ENCODE results near the gene CDC42BPB.
A peak's percentile ranks its signal among the peaks of the same experiment; 100 is the strongest.
"Not testable (repeated sequence)": the region's sequence is repeated elsewhere in the genome, so short reads cannot be mapped to it uniquely, and the experiment has no call there.

The CDC42BPB gene

DNA sequence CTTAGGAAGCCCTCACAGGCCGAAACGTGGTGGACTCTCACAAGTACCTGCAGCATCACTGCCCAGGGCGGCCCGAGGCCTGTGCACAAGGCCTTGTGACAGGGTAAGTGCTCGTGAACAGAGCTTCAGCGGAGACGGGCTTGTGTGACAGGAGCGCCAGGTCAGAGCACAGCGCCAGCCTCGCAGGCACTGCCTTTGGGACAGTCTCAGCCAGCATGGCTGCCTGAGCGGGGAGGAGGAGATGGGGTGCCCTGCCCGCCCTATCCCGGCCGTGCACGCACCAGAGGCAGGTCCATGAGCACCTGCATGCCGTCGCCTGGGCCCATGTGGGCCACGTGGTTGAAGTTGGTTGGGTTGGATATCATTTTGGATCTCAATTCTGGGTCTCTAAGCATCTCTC, 118.0 kb downstream of the CDC42BPB start:
- no peak for DNase-seq

DNA sequence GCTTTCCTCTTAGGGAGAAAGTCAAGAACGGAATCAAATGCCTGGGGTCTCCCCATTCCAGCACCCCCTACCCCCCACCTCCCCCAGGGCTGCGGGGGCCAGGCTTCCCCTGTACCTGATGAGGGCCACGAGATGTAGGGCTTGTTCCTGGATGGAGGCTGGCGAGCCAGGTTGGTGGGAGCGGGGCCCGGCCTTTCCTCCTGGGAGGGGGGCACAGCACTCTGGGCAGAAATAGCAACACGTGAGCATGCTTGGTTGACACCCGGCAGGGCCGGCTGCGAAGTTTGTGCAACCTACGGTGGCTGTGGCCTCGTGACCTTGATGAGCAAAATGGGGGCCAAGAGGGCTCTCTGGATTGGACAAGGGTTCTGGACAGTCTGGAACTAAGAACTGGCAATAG, 119.2 kb downstream of the CDC42BPB start:
- no peak for DNase-seq

DNA sequence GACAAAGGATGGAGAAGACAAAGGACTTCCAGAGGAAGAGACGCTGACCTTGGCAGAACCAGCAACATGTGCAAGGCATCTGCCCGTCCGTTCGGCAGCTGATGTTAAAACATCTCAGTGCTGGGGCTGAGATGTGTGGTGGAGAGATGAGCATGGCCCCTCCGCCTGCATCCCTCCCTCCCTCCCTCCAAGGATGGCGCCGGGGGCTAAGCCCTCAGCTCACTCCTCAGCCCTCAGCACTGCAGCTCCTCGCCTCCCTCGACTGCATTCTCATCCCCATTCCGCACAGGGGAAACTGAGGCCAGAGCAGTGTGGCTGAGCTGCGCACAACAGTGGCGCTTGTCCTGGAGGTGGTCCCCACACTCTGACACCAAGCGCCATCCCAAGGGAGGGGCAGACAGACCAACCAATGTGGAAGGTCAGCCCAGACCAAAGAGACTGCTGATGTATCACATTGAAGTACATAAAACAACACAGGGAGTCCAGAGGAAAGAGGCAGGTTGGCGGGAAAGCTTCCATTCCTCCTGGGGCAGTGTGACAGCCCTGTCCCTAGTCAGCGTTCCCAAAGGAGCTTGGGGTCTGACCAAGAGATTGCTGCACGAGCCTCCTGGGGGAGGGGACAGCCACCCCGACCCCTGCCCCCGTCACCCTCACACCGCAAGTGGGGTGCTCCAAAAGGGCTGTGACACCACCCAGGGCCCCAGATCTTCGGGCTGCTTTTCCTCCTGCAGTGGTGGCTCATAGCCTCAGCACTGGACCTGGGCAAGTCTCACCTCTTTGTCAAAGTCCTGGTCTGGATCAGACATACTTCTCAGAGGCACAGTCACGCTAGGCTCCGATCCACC, 119.8 kb downstream of the CDC42BPB start:
- no peak for DNase-seq

DNA sequence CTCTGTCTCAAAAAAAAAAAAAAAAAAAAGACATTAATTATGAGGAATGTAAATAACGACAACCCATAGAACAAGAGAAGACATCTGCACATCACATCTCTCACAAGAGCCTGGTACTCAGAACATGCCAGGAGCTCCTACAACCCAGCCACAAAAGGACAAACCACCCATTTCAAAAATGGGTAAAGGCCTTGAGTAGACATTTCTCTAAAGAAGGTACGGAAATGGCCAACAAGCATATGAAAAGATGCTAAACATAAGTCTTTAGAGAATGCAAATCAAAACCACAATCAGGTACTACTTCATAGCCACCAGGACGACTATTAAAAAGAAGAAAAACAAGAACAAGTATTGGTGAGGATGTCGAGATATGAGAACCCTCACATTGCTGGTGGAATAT, 121.6 kb downstream of the CDC42BPB start:
- DNase-seq = no peak

DNA sequence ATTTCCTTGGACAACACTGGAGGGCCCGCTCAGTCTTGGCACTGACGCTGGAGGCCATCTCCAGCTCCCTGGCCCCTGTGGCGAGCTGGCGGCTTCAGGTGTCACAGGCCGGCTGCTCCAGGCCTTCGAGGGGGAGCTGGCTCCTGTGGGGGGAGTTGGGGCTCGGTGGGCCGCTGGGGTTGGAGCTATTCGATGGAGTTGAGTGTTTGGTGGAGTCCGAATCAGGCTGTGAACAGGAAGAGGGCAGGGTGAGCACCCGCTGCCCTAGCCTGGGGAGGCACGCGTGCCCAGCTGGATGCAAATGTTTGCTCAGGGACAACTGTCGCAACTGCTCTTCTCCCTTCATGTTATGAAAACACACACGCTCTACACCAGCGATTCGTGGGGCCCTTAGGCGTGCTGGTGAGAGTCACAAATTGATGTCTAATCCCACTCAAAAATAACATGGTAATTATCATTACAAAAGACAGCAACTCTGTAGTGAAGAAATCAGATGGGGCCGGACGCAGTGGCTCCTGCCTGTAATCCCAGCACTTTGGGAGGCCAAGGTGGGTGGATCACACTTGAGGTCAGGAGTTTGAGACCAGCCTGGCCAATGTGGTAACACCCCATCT, 123.6 kb downstream of the CDC42BPB start:
- DNase-seq = no peak

DNA sequence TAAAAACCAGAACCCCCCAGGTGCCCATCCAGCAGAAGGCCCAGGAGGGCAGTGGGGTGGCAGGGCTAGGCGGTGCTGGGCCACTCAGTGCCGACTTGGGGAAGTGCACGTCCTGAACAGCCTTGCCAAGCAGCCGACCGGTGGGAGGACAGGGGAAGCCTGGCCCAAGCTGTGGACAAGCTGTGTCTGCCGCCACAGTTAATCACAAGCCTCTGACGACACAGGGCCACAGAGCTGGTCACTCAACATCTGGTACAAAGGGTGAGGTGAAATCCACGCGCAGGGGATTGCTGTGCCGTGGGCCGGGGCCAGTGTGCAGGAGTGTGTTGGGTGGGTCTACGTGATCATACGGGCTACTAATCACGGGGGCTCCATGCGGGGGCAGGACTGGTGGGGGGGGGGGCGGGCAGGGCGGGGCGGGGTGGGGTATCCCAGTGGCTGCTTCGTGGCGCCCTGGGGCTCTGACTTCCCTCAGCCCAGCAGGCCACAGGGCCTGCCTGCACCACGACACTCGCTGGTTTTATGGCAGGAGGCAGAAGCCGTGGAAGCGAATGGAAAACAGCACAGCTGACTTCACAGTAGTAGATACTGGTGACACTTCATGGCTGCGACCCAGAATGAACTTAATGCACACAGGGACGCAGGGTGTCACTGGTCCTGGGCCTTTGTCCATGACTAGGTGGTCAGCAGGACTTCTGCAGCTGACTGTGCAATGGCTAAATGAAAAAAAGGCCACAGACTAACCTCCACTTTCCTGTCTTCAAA, 124.7 kb downstream of the CDC42BPB start:
- no peak for DNase-seq

DNA sequence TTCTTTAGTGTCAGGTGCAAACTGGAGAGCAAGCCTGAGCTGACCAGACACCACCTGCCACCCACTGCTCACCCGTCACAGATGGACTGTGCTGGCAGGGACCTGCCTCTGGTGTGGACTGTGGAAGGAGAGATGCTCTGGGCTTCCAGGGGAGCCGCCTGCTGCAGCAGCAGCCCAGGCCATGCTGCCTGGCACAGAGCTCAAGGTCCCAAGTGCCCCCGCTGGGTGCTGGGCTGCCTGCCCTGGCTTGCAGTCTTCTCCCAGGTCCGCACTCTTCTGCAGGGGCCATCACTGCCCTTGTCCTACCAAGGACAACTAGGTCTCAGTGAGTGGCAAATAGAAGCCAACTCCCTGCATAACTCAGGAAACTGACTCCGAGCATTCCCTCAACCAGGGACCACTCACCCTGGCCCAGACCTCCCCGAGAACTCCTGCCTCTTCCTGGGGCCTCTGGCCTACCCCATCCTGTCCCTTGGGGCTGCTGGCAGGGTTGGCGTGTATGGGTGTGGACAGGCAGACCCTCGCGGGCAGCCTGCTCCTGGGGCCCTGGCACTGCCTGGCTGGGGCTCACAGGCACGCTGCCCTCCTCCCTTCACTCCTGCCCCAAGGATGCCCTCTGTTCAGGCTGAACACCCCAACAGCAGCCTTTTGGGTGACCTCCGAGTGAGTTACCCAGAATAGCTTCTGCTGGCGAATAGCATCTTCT, 125.6 kb downstream of the CDC42BPB start:
- DNase-seq = no peak

DNA sequence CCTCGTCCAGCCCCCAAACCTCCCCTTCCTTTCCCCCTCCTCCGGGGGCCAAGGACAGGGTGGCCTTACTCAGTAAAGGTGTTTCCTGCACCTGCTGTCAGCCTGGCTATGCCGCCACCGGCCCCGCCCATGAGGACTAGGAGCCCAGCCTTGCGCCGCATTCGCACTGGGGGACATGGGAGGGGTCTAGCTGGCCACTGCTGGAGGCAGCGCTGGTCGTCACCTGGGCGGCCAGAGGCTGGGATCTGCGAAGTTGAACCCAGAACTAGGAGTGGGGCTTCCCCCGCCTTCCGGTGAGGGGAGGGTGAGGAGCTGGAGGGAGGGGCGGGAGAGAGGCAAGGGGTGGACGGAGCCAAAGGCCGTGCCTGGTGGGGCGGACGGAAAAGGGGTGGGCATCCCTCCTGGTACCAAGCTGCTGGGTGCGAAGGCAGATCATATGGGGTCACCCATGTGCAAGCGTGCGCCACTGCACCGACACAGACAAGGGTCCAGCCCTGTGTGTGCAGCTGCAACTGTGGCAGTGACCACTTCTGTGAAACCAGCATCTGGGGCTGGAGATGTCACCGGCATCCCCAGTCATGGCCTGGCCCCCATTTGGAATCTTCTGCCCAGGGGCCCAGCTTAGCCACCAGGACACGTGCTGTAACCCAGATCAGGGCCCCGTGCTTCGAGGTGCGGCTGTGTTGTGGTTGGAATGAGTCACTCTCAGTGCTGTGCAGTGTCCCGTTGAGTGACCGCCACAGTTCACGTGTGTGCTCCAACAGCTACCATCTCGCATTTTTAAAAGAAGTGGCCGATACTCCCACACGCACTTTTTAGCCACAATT, 126.4 kb downstream of the CDC42BPB start:
- no peak for DNase-seq

DNA sequence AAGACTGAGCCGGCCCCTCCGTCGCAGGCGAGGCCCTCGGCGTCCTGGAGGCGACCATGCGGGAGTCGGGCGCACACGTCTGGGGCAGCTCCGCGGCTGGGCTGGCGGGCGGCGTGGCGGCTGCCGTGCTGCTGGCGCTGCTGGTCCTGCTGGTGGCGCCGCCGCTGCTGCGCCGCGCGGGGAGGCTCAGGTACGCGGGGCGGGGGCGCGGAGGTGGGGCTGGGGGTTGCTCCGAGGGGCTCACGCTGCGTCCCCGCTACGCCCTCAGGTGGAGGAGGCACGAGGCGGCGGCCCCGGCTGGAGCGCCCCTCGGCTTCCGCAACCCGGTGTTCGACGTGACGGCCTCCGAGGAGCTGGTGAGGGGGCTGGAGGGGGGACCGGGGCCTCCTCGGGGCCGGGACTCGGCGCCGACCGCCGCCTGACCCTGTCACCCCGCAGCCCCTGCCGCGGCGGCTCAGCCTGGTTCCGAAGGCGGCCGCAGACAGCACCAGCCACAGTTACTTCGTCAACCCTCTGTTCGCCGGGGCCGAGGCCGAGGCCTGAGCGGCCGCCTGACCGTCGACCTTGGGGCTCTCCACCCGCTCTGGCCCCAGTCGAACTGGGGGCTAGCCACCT, 127.1 kb downstream of the CDC42BPB start:
- DNase-seq = no peak

DNA sequence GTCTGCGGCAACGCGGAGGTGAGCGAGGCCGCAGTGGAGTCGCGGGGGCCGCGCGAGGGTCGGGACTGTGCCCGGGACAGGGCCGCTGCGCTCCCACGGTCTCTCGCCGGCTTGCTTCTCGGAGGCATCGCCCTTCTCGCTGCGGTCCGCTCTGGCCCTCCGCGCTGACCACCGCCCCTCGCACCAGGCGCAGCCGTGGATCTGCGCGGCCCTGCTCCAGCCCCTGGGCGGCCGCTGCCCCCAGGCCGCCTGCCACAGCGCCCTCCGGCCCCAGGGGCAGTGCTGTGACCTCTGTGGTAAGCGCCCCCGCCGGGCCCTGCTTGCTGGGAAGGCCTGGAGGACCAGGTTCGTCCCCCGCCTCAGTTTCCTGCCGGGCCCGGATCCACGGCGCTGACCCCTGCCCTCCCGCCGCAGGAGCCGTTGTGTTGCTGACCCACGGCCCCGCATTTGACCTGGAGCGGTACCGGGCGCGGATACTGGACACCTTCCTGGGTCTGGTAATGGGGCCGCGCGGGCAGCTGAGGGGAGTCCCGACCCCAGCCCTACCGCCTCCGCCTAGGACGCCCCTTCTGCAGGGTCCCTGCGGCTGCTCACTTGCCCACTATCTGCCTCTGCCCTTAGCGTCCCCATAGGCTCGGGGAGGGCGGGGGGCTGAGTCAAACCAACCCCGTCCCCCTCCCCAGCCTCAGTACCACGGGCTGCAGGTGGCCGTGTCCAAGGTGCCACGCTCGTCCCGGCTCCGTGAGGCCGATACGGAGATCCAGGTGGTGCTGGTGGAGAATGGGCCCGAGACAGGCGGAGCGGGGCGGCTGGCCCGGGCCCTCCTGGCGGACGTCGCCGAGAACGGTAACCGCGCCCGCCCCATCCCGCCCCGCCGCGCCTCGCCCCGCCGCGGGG, 127.9 kb downstream of the CDC42BPB start:
- no peak for DNase-seq

DNA sequence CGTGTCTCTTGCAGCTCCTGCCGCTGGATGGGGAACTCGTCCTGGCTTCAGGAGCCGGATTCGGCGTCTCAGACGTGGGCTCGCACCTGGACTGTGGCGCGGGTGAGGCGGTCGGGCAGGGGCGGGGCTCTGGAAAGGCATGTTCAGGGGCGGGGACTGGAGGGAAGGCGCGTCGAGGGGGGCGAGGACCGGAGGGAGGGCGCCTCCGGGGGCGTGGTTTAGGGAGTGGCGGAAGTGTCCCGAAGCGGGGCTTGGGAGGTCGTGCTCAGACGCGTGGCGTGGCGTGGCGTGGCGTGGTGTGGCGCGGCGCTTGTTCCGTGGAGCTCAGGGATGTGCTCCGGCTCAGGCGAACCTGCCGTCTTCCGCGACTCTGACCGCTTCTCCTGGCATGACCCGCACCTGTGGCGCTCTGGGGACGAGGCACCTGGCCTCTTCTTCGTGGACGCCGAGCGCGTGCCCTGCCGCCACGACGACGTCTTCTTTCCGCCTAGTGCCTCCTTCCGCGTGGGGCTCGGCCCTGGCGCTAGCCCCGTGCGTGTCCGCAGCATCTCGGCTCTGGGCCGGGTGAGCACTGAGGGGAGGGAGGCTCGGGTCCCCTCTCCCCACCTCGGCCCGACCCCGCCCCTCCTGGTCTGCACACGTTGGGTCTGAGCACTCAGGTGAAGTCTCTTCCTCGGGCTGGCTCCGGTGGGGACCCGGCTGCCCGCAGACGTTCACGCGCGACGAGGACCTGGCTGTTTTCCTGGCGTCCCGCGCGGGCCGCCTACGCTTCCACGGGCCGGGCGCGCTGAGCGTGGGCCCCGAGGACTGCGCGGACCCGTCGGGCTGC, 128.7 kb downstream of the CDC42BPB start:
- peak; percentile 72 for DNase-seq

DNA sequence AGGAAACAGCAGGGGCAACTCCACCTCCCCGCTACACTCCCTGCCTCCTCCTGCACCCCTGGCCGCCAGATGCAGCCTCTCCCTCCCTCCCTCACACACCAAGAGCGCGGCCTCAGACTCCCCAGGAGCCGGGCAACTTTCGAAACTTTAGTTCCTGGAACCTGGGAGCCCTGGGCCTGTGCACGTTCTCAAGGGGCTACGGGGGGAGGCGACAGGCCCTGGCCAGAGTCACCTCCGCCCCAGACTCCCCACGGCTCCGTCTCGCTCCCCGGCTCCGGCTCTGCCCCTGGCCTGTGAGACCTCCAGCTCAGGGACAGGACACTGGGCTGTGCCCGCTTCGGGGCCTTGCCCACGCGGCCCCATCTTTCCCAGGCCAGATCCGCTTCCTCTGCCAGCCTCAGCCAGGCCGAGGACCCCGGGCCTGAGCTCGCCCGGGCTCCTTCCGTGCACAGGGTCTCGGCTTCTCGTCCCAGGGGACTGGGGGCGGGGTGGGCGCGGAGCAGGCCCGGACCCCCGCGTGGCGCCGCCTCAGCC, 129.4 kb downstream of the CDC42BPB start:
- no peak for DNase-seq

DNA sequence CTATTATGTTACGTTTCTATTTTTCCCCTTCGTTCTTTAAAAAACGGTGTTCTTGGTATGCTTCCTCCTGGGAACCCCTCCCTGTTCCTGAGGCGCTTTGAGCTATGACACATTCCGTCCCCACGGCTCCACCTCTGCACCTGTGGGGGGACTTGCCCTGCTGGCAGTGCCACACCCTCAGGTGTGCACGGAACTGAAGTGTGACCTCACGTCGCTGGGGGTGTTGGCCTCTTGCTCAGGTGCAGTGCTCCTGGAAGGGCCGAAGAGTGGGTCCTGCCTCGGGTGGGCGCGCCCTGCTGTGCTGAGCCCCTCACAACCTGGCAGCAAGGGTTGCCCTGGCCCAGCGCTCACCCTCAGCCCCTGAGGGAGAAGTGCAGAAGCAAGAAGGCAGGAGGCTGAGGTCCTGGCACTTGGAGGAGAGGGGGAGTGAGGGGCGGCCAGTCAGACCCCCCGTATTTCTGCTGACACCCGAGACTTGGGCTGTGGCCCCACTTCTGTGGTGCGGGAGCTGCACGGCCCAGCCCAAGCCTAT, 129.9 kb downstream of the CDC42BPB start:
- no peak for DNase-seq

DNA sequence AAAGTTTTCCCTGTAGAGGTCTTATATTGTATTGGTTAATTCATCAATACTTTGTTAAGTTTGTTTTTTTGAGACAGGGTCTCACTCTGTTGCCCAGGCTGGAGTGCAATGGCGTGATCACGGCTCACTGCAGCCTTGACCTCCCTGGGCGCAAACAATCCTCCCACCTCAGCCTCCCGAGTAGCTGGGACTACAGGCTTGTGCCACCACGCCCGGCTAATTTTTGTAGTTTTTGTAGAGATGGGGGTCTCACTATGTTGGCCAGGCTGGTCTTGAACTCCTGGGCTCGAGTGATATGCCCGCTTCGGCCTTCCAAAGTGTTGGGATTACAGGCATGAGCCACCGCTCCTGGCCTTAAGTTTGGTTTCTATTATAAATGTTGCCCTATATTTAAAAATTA, 130.5 kb downstream of the CDC42BPB start:
- DNase-seq = not testable (repeated sequence)

DNA sequence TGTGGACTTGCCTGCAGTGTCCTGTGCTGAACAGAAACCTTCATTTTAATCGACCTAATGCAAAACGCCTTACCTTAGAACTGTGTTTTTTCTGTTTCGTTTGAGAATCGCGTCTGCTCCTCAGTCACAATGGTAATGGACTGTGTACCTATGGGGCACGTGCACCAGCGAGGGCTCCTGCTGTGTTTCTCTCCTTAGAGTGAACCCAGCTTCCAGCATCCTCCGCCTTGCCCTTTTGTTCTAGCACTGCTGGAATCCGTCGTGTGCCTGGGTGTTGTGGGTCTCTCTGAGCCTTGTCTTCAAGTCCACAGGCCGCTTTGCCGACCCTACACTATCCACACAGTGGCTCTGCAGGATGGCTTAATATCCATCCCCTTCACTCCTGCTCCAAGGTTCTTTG, 131.2 kb downstream of the CDC42BPB start:
- no peak for DNase-seq

DNA sequence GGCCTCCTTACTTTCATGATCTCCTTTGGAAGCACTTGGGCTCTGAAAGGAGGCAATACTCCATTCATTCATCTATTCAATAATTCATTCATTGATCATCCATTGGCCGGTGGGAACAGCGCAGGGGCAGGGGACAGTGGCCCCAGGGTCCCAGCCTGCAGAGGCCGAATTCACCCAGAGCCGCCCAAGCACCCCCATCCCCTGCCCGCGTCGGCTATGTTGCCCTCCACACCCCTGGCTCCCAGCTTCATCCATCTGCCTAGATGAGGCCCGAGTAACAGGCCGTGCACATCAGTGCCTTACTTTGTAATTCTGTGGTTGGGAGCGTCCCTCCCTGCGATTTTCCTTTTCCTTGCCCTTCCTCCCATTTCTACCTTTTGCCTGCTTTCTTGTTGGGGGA, 131.7 kb downstream of the CDC42BPB start:
- no peak for DNase-seq

DNA sequence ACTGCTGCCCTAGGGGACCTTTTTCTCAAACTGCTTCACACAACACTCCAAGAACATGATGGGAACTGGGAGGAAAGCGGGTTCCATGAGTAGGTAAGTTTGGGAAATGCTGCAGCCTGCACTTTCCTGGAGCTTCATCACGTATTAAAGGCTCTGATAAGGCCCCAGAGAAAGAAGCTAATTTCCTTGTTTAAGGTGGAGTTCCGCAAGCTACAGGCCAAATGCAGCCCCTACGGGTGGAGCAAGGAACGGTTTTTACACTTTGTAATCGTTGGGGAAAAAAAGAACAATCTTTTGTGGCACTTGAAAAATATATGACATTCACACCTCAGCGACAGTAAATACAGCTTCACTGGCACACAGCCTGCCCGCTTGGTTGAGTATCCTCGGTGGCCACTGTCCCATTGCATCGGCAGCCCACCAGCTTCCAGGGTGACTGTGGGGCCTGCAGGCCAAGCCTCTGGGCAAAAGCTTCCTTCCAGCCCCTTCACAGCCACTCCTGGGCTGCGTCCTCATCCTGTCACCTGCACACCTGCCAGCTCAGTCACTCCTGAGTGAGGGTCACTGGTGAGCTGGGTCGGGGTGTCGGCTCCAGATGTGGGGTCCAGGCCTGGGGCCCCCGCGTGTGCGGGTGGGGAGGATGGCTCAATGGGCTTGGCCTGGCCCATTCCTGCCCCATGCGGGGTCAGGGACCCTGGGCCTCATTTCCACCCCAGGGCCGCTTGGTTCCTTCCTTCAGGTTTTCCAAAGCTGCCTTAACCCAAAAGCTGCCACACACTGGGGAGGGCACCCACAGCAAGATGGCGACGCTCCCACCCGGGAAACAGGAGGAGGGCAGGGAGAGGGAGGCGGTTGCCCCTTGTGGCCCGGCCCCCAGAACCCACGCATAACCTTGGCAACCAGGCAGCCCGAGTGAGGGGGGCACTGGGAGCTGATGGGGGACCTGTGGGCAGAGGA, 132.4 kb downstream of the CDC42BPB start:
- no peak for DNase-seq

DNA sequence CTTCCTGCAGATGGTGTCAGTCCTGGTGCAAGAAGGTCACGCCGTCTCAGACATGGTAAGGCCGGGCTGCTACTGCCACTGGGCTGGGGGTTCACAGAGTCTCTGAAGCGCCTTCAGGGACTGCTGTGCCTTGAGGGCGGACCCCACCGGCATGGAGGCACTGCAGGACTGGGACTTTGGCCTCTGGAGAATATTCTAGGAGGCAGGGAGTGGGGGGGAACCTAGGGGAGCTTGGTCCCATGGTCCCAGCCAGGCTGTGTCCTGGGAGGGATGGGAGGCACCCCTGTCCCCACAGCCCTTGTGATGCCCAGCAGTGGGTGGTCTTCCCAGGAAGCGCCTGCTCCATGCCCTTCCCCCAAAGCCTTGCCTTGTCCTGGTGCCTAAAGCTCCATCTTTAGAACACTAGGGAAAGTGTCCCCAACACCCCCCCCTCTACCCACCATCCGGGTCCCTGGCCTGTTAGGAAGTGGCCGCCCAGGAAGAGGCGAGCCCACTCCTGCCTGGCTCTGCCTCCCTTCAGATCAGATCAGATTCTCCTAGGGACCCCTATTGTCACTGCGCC, 133.3 kb downstream of the CDC42BPB start:
- DNase-seq = no peak
